ENCODE results near the gene STON1.

Gene STON1

DNA sequence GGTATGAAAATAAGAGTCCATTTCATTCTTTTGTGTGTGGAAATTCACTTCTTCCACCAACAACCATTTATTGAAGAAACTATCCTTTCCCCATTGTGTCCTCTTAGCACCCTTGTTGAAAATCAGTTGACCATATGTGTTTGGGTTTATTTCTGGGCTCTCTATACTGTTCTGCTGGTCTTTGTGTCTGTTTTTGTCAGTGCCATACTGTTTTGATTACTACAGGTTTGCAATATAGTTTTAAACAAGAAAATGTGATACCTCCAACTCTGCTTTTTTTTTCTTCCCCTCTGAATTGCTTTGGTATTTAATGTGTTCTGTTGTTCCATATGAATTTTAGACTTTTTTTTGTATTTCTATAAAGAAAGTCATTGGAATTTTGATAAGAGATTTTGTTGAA lies 96.1 kb downstream of the STON1 start:
- DNase-seq = no peak

DNA sequence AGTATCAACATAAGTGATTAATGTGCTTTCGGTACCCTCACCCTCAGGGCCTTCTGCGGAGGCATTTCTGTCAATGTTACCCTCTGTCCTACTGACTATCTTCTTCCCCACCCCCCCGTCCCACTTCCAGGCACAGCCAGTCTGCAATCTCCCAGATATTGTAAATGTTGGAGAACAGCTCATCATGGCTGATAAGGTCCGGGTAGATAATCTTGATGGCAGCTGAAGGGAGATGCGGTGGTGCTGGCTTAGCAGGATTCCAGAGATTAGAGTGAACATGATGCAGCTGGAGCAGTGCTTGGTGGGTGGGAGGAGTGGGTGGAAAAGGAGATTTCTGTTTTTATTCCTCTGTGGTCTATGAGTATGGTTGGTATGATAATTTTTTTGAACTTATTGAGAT lies 103.2 kb downstream of the STON1 start:
- no peak for DNase-seq

DNA sequence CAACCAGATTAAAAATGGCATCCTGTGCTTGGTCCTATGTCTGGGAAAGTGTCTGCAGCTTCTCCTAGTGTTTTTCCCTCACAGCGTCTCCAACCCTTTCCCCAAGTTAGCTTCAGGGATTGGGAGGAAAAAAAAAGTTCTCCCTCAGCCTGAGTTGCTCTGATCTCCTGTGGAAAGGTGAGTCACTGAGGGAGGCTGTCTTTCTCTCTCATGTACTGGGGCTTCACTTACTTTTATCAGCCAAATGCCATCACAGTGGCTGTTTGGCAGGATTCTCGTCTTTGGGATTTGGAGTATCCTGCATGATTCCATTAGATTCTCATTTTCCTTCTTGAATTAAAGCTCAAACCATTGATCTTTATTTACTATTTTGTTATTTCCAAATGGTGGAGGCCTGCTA lies 105.8 kb downstream of the STON1 start:
- no peak for DNase-seq

DNA sequence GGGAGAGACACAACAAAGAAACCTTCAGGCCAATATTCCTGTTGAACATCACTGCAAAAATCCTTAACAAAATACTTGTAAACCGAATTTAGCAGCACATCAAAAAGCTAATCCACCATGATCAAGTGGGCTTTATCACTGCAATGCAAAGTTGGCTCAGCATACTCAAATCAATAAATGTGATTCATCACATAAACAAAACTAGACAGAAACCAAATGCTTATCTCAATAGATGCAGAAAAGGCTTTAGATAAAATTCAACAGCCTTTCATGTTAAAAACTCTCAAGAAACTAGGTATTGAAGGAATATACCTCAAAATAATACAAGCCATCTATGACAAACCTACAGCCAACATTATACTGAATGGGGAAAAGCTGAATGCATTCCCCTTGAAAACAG lies 108.3 kb downstream of the STON1 start:
- no peak for DNase-seq

All from NCI-H1694 treated with DMSO at 0.1 percent for 48 hours (cell line).